Hippocampal formation (tissue), 2 donors: ENCODE results near the gene RPS16.
A peak's percentile ranks its signal among the peaks of the same experiment; 100 is the strongest.

Experiments
- DNase-seq, 2 donors: peaks; one replicate each; lab custom pipeline; 2025; lab: John Stamatoyannopoulos, UW

RPS16 gene

DNA sequence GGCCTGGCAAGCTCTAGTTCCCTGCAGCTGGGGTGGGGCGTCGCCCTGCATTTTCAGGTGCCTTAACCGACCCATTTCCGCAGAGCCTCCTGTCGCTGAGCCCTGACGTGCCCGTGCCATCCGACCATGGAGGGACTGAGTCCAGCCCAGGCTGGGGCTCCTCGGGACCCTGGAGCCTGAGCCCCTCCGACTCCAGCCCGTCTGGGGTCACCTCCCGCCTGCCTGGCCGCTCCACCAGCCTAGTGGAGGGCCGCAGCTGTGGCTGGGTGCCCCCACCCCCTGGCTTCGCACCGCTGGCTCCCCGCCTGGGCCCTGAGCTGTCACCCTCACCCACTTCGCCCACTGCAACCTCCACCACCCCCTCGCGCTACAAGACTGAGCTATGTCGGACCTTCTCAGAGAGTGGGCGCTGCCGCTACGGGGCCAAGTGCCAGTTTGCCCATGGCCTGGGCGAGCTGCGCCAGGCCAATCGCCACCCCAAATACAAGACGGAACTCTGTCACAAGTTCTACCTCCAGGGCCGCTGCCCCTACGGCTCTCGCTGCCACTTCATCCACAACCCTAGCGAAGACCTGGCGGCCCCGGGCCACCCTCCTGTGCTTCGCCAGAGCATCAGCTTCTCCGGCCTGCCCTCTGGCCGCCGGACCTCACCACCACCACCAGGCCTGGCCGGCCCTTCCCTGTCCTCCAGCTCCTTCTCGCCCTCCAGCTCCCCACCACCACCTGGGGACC, 27.9 kb downstream of the RPS16 start:
- DNase-seq, result no peak

DNA sequence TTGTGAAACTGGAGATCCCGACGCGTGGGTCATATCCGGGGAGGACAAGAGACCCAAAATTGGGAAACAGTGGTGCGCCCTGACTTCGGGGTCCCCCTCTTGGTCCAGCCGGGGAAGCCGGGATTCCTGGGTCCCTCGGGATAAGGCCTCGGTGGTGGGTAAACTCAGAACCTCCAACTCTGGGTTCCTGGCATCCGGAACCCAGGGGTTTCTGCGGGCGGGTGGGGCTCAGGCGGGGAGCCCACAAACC, 28.4 kb downstream of the RPS16 start:
- DNase-seq, result no peak

DNA sequence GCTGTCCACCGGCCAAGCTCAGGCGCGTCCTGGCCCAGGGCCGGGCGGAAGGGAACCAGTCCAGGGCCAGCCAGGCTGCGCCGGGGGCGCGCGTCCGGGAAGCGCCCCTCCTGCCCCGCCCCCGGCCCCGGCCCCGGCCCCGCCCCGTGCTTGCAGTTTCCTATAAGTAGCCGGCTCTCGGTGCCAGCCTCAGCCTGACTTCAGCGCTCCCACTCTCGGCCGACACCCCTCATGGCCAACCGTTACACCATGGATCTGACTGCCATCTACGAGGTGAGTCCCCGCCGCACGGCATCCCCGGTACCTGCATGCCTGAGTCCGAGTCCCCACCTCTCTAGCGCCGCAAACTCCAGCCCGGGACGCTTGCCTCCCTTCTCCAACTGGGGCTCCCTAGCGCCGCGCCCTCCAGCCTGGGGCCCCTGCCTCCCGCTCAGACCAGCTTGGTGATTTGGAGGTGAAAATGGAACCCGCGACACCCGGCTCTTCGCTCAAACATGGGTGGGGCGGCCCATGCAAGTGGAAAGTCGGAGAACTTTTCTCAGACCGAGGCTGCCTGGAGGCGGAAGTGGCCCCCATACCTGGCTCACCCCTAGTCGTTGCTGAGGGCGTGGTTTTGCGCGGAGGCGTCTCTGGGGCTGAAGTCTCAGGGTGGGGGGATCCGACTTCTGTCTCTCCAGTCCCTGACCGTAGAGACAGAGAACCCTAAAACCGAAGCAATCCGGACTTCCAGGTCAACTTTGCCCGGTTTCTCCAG, 28.9 kb downstream of the RPS16 start, which contains the start of gene ZFP36:
Gene ZFP36 (plus strand): TSS at position 192 of the 754 bp plus-strand sequence. CDS start 58 bp downstream, at position 250.
- DNase-seq, result peak; percentile 31 to 79

DNA sequence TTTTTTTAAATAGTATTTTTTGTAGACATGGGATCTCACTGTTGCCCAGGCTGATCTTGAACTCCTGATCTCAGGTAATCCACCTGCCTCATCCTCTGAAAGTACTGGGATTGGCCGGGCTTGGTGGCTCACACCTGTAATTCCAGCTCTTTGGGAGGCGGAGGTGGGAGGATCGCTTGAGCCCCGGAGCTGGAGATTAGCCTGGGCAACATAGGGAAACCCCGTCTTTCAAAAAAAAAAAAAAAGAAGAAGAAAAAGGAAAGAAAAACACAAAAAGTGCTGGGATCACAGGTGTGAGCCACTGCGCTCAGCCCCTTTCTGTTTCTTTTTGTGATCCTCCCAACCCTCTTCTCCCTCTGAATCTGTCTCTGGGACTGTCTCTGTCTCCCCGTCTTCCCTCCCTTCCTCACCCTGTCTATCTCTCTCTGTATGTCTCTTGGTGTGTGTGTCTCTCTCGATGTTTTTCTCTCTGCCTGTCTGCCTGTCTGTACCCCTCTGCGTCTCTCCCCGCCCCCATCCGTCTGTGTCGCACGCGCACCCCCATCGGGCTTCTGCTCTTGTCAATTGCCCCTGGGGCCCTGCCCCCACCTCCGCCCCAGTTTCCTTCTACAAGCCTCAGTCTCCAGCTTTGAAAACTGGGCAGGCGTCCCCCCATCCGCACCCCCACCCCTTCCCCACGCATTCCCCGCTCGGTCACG, 29.6 kb downstream of the RPS16 start:
- DNase-seq, result no peak

DNA sequence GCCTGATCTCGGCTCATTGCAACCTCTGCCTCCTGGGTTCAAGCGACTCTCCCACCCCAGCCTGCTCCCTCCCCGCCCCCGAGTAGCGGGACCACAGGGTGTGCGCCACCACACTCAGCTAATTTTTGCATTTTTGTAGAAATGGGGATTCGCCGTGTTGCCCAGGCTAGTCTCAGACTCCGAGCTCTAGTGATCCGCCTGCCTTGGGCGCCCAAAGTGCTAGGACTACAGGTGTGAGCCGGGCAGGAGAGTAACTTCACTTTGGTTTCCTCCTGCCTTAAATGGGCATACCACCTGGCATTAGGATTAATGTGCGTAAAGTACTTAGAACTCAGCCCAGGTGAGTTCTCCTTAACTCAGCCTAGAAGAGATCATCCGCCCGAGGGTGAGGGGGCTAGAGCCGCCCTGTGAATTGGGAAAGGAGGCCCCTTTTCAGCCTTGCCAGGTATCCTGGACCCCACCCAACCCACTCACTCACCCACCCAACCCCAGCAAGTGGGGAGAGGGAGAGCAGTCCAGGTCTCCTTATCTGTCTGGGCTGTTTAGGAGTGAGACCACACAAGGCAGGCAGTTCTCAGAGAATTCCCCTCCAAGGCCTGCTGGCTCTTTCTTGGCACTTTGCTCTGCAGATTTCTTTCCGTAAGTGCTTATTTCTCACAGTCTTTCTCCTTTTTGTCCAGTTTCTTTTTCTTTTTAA, 30.3 kb downstream of the RPS16 start:
- no peak for DNase-seq

DNA sequence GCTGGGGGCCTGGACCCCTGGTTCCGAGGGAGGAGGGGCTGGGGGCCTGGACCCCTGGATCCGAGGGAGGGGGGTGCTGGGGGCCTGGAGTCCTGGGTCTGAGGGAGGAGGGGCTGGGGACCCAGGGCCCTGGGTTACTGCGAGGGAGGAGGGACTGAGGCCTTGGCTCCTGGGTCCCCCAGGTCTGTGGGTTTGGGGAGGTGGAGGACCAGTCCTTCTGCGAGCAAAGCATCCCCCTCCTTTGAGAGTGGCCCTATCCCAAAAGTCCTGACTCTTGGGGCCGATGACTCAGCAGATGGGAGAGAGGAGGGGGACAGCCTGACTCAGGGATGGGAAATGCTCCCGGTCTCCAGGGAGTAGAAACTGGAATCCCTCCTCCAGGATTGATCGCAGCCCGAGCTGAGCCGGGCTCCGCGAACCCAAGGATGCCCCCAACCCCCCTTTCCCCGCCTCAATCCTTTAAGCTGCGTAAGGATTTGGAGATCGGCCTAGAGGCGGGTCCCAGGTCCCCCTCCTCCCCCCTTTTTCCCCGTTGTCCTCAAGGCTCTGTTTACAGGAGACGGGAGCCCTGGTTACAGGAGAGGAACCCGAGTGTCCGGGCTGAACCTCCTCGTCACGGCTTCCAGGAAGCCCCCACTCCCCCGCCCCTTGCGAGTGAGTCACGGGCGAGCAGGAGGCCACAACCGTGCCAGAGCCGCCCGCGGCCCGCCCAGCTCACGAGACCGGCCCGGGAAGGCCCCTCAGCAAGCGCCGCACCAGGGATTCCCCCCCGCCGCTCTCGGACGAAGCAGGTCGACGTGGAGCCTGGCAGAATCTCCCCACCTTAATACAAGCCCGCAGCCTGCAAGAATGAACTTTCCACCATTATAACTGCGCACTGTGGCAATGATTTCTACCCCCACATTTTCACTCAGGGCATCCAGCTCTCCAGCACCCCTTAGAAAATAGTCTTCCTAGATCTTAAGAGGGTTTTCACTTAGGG, 32.1 kb downstream of the RPS16 start:
- DNase-seq, result peak; percentile 45 to 63

DNA sequence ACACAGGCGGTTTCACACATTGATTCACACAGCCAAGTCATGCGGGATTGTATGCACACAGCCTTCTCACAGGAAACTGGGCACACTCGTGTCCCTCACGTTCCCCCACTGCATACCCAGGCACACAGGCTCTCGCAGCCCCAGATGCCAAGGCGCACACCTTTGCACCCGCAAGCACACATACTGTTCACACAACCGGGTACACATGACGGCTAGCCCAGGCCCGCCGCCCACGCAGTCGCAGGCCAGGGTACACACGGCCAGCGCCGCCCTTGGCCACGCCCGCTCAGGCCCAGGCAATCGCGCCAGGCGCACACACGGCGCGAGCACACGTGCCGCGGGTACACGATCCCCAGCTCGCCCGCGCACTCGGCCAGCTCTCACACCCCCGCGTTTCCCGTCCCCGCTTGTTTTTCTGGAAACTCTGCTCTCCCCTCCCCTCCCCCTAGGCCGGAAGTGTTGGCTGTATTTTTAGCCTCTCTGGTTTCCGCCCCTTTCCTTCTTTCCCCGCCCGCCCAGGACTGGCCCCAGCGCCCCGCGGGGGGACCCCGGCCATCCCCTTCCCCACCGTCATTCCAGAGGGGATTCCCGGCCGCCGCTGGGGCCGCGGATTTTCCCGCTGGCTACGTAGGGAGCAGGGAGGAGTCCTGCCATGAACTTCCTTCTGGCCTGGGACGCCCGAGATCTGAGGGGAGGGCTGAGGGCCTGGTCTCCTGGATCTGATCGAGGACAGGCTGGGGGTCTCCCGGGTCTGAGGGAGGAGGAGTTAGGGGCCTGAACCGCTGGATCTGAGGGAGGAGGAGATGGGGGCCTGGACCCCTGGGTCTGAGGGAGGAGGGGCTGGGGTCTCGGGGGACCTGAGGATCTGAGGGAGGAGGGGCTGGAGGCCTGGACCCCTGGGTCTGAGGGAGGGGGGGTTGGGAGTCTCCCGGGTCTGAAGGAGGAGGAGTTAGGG, 33.1 kb downstream of the RPS16 start:
- DNase-seq, result peak; percentile 32 to 60

DNA sequence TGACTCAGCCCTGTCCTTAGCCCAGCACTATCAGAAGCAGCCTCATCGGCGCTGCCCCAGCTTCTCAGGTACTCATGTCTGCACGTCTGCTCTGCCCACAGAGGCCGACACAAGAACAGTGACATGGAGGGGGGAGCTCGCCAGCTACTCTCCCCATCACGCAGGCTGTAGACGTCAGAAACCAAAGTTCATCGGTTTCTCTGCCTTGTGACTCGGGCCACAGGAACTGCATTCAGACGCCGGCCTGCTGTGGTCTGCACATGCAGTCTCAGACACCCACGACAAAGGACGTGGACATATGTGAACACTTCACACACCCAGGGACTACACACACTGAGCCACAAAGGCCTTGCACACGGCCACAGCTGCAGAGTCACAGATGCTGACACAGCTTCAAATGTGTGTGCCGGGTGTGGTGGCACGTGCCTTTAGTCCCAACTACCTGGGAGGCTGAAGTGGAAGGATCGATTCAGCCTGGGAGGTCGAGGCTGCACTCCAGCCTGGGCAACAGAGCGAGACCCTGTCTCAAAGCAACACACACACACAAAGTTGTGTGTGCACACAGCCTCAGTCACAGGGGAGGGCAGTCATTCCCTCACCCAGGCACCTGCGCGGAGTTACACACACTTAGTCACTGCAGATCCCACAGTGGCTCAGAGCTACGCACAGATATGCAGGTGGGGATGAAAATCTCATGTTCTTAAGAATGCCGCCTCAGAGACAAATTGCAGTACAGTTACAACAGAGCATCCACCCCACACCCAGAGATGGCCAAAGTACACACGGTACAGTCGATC, 34.0 kb downstream of the RPS16 start:
- DNase-seq, result no peak

DNA sequence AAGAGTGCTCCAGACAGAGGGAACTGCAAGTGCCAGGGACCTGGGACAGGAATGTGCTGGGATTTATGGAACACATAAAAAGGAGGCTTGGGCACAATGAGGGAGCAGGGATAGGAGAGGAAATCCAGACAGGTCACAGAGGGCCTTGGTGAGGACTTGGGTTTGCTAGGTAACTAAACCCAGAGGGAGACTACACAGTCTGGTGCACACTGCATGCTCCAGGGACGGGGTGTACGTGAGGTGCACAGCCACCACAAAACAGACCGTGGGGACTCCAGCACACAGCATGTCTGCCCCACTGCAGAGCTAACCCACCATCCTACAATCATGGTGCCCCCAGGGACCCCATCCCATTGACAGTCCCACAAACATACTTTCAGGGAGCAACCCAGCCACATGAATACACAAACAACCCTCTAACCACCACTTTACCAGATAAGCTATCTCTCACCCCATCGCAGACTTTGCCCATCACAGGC, 34.6 kb downstream of the RPS16 start:
- DNase-seq, result no peak

DNA sequence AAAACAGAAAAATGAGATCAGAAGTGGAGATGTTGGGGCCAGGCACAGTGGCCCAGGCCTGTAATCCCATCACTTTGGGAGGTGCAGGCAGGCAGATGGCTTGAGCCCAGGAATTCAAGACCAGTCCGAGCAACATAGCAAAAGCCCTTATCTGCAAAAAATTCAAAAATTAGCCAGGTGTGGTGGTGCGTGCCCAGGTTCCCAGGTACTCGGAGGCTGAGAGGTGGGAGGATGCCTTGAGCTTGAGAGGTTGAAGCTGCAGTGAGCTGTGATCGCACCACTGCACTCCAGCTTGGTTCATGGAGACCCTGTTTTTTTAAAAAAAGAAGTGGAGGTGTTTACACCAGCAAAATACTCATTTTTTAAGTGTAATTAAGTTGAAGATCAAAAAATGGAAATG, 35.7 kb downstream of the RPS16 start:
- DNase-seq, result no peak

DNA sequence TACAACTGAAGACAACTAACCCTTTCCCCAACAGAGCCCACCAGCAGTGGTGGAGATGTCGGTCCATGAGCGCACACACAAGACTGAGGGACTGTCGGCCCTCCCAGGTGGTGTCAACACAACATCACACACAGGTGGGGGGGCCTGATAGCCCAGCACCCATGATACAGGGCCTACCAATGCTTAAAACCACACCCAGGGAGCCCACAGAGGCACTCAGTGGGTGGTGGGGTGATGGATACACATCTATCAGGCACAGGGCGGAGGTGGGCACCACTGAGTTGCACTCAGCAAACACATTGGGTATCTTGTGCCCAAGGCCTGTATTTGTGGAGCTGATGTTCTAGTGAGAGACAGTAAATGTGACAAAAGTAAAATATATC, 36.1 kb downstream of the RPS16 start:
- no peak for DNase-seq

DNA sequence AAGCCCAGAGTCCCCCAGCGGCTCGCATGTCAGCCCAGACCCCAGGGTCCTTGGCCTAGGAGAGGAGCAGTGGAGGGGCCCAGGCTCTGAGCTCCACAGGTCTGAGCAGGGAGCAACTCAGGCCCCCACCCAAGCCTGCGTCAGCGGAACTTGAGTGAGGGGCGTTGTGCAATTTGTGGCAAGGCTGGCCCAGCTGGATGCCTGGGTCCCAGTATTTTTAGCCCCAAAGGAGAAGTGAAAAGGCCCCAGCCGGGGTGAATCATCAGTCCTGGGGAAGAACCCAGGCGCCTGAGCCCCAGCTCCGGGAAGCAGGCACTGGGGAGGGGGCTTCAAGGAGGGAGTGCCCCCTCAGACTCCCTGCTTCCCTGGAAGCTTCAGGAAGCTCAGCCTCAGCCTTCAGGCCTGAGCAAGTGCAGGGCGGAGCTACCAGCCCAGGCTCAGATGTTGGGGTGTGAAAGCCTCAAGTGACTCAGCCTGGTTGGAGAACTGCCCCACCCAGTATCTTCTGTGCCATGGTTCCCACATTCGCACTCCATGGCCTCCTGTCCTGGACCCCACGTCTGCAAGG, 37.4 kb downstream of the RPS16 start:
- peak in 1 of 2 donors; percentile 44 for DNase-seq

DNA sequence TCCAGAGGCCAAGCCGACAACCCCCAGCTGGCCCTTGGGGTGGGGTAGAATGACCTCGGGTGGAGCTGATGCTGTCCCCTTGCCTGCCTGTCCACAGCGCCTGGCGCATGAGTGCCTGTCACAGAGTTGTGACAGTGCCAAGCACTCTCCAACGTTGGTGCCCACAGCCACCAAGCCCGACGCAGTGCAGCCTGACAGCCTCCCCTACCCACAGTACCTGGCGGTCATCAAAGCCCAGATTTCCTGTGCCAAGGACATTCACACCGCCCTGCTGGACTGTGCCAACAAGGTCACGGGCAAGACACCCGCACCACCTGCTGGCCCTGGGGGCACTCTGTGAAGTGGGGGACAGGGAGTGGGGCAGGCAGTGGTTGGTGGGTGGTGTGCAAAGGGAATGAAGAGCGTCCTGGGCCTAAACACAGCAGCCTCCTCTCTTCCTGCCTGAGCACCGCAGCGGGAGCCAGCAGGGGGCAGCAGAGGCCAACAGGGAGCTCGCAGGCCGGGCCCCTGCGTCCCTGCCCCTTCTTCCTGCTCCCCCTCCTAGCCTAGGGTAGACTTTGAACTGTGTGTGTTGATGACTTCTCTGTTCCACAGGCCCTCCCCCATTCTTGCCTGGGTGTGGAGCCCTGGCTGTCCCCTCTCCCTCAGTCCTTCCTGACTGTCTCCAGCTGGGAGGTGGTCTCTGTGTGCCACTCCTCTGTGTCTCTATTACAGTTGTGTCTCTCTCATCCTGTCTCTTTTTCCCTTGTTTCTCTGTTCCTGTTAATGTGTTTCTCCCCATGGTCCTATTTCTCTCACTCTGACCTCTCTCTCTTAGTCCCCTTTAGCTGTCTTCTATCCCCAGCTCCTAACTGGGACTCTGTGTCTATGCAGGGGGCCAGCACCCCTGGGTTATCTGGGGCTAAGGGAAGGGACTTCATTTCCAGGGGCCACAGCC, 38.1 kb downstream of the RPS16 start:
- peak; percentile 56 to 71 for DNase-seq

DNA sequence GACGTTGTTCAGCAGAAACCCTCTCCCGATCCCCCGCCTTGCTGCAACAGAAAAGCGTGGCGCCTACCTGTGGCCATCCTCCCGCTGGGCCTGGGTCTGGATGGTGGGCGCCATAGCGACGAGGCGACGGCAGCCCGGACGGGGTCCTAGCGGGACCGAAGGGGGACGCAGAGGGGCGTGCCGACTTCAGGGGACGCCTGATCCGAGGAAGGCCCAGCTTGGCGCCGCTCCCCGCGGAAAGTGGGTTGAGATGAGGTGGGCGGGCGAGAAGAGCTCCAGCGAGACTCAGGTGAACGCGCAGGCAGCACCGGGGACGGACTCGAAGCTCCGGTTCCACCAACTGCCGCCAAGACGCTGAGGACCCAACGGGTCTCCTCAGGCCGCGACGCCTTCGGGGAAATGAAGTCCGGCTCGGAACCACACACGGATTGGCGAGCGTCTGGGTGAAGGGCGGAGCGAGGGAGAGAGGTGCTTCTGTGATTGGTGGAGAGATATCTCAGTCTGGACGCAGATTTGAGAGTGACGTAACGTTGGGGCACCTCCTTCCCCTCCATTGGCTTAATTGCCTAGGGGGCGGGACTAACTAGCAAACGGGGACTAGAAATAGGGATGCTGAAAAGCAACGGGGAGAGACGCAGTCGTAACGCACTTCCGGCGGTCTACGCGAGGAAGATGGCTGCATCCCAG, 44.9 kb downstream of the RPS16 start, which contains the start of the genes MED29 and PAF1:
Gene MED29 (plus strand): TSS at position 628 of the 687 bp plus-strand sequence. CDS start 45 bp downstream, at position 673.
Gene PAF1 (minus strand): TSS at position 356 of the 687 bp plus-strand sequence. CDS start 242 bp downstream, at position 114.
- DNase-seq, result peak; percentile 97 to 100

DNA sequence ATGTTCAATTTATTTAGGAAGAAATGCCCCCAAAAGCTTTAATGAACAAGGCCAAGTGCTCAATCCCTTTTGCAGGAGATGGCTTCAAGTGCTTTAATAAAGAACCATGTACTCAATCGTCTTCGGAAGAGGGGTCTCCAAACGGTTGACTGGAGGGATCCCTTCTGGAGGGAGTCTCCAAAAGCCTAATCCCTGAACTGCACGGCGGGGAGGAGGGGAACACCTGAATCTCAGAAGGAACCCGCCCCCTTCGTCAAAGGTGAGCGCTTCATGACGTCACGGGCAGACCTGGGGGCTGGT, 45.3 kb downstream of the RPS16 start:
- DNase-seq, result no peak

DNA sequence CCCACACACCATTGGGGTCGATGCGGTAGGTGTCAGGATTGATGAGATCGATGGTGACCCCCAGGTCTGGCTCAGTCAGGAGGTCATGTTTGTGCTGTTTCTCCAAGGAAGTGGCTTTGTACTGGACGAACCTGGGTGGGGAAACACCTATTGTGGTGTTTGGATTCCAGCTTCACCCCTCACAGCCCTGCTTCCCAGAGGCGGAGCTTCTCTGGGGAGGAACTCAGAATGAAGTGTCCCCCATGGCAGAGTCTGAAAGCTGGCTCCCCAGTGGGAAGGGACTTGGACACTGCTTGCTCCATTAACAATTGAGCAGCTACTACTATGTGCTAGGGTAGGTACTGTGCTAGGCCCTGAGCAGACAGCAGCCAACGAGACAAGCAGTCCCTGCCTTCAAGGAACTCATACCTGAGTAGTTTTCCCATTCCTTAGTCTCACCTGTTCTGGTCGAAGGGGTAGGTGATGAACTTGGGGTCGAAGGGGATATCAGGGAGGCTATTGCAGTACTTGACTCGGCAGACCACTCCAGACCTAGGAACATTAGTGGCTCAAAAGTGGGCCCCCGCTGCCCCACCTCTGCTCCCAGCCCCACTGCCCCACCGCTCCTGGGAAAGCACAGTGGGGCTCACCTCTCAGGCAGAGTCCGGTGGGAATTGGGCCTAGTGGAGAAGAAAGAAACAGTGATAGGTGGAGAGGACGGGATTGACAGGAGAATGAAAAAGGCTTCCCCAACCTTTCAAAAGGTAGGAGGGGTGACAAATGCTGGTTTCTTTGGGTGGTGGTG, 45.9 kb downstream of the RPS16 start:
- no peak for DNase-seq
